Endothelial cell of umbilical vein (primary cell): Measurements from ENCODE around the gene AMDHD2. TPM values are rescaled to one million over a fixed set of nuclear protein-coding genes. Genes with fewer than 3 reads are reported as not detected.

Source experiments
- BruUV-seq: library from RNA; stranded (reverse); fragments of 400-500 nt; replicated peaks from 2 replicates; lab custom pipeline; 2021; lab: Mats Ljungman, UMichigan
- CTCF ChIA-PET: fragments of 300-600, 350-600 bp; sonication (Branson Sonifier 250); formaldehyde crosslinking; loops from one replicate; lab custom pipeline; 2021; ENCODE audit warnings: antibody characterized with exemption, inconsistent platforms; lab: Charles Lee
- POLR2A ChIA-PET: fragments of 300-600, 350-600 bp; sonication (Branson Sonifier 250); formaldehyde crosslinking; loops from one replicate; lab custom pipeline; 2021; ENCODE audit warnings: antibody characterized with exemption, inconsistent platforms; lab: Charles Lee
- DNase-seq: peaks from one replicate; pipeline ENCODE4 v3.0.0-alpha.2; 2011; ENCODE audit warnings: low read depth, low spot score
- FAIRE-seq: peaks from 2 replicates; lab custom pipeline; 2011; peaks lifted over from hg19 to GRCh38; lab: Jason Lieb, UNC
- H2AFZ ChIP-seq: 2 replicates; pipeline ENCODE4 v1.6.0; 2012; ENCODE audit warnings: low read depth, low read length, control low read depth, inconsistent platforms
- H3K27ac ChIP-seq: 2 replicates; pipeline ENCODE4 v1.5.1; 2011; ENCODE audit warnings: low read depth, mild to moderate bottlenecking, control low read depth, low read length, moderate library complexity; ENCODE audit not compliant: insufficient read depth
- H3K27me3 ChIP-seq, 2 experiments: 2 replicates each; pipeline versions ENCODE4 v1.6.0 to v1.6.1; 2011; ENCODE audit warnings: low read length in 2 of 2, mixed read lengths in 1 of 2; ENCODE audit not compliant: control insufficient read depth in 2 of 2, insufficient read depth in 2 of 2
- H3K36me3 ChIP-seq, 2 experiments: 2 replicates in 1 of 2; 3 replicates in 1 of 2; pipeline ENCODE4 v1.5.1; 2011; ENCODE audit warnings: low read length in 2 of 2, mild to moderate bottlenecking in 1 of 2, moderate library complexity in 1 of 2; ENCODE audit not compliant: control insufficient read depth in 2 of 2, insufficient read depth in 2 of 2; ENCODE audit errors: extremely low read depth in 1 of 2
- H3K4me1 ChIP-seq: 3 replicates; pipeline ENCODE4 v1.5.1; 2011; ENCODE audit warnings: mild to moderate bottlenecking, low read length; ENCODE audit not compliant: control insufficient read depth, insufficient read depth; ENCODE audit errors: extremely low read depth
- H3K4me2 ChIP-seq: 2 replicates; pipeline ENCODE4 v1.6.1; 2011; ENCODE audit warnings: low read length, control low read depth, mixed read lengths; ENCODE audit not compliant: insufficient read depth
- H3K4me3 ChIP-seq, 3 experiments: fragments of 200-600 bp in 1 of 3; sonication (generic), shearing (Covaris generic) in 1 of 3; replicated peaks in 1 of 3; 2 replicates each; pipeline ENCODE4 v1.5.1; 2011 to 2016; ENCODE audit warnings: control low read depth in 3 of 3, low read length in 3 of 3, mild to moderate bottlenecking in 2 of 3, inconsistent platforms in 1 of 3, low read depth in 1 of 3, moderate library complexity in 1 of 3; ENCODE audit not compliant: insufficient read depth in 1 of 3
- H3K79me2 ChIP-seq: 2 replicates; pipeline ENCODE4 v1.6.0; 2012; ENCODE audit warnings: low read length, inconsistent platforms; ENCODE audit not compliant: control insufficient read depth, insufficient read depth
- H3K9ac ChIP-seq: replicated peaks from 2 replicates; pipeline ENCODE3; 2011; ENCODE audit warnings: low read length, control low read depth; ENCODE audit not compliant: insufficient read depth; ENCODE audit errors: extremely low read depth
- H3K9me1 ChIP-seq: replicated peaks from 3 replicates; pipeline ENCODE4 v1.6.0; 2011; ENCODE audit warnings: mild to moderate bottlenecking, low read length; ENCODE audit not compliant: control insufficient read depth, insufficient read depth; ENCODE audit errors: extremely low read depth
- H3K9me3 ChIP-seq: replicated peaks from 2 replicates; pipeline ENCODE4 v1.5.1; 2012; ENCODE audit warnings: low read length, inconsistent platforms; ENCODE audit not compliant: control insufficient read depth, insufficient read depth
- H4K20me1 ChIP-seq: replicated peaks from 2 replicates; pipeline ENCODE3; 2011; ENCODE audit warnings: mild to moderate bottlenecking, low read length; ENCODE audit not compliant: control insufficient read depth, insufficient read depth; ENCODE audit errors: extremely low read depth
- EZH2 ChIP-seq: IDR thresholded peaks from 2 replicates; pipeline ENCODE4 v1.6.1; 2012; ENCODE audit warnings: borderline replicate concordance, low read depth, mild to moderate bottlenecking, moderate library complexity, low read length, inconsistent platforms; ENCODE audit not compliant: severe bottlenecking
- FOS ChIP-seq: IDR thresholded peaks from 2 replicates; pipeline ENCODE4 v1.6.1; 2011; ENCODE audit warnings: mild to moderate bottlenecking, low read length, moderate library complexity, borderline replicate concordance; ENCODE audit not compliant: insufficient read depth
- GATA2 ChIP-seq: IDR thresholded peaks from 2 replicates; pipeline ENCODE4 v1.7.0; 2011; ENCODE audit warnings: low read depth, mild to moderate bottlenecking, moderate library complexity, mixed read lengths, low read length; ENCODE audit not compliant: insufficient read length, insufficient read depth
- JUN ChIP-seq: IDR thresholded peaks from 2 replicates; pipeline ENCODE4 v1.6.1; 2011; ENCODE audit warnings: borderline replicate concordance, low read depth; ENCODE audit not compliant: insufficient read length, insufficient read depth
- MAX ChIP-seq: IDR thresholded peaks from 2 replicates; pipeline ENCODE4 v1.6.1; 2011; ENCODE audit not compliant: insufficient read depth, insufficient read length
- MYC ChIP-seq: IDR thresholded peaks from one replicate; pipeline ENCODE4 v1.6.1; 2011; ENCODE audit warnings: mild to moderate bottlenecking, low read depth, low read length
- POLR2A ChIP-seq: IDR thresholded peaks from 2 replicates; pipeline ENCODE4 v1.6.1; 2012; ENCODE audit warnings: low read depth, mild to moderate bottlenecking, control low read depth, low read length
- POLR2AphosphoS5 ChIP-seq: IDR thresholded peaks from 2 replicates; pipeline ENCODE4 v1.6.1; 2012; ENCODE audit warnings: low read depth, mild to moderate bottlenecking, control low read depth, low read length, moderate library complexity; ENCODE audit not compliant: insufficient read depth
- dilution Hi-C: fragments of 300-500 bp; cut with MboI; formaldehyde crosslinking; loops from one replicate; pipeline ENCODE4 v1.15.0; 2019; ENCODE audit warnings: low sequenced_read_pairs; ENCODE audit not compliant: extremely low pct_ligation_motif_present
- intact Hi-C: fragments of 100-400 bp; cut with micrococcal nuclease; formaldehyde crosslinking; loops from one replicate; pipeline ENCODE4 v1.10.0; 2022
- polyA plus RNA-seq, 4 experiments: library from polyadenylated mRNA; depleted of rRNA in 3 of 4; stranded (reverse) in 3 of 4; unstranded in 1 of 4; fragments of >200 nt; gene quantifications; 2 replicates each; pipeline versions ENCODE4 v1.2.1 to v1.2.3, GENCODE V29; 2011 to 2012; ENCODE audit warnings: missing spikeins in 1 of 4
- total RNA-seq: library from RNA; stranded (reverse); gene quantifications from 2 replicates; pipeline ENCODE4 v1.2.3, GENCODE V29; 2021
- TF ChIP-seq, protein P1 (sequence below), 2 donors: IDR thresholded peaks; 1 replicate in 1 of 2; 2 replicates in 1 of 2; pipeline ENCODE4 v1.5.1; 2011; ENCODE audit warnings: low read length in 2 of 2, mild to moderate bottlenecking in 2 of 2, moderate library complexity in 2 of 2, control low read depth in 1 of 2, inconsistent platforms in 1 of 2, low read depth in 1 of 2; ENCODE audit not compliant: insufficient read depth in 1 of 2; ENCODE audit errors: extremely low read depth in 1 of 2

Gene AMDHD2
- total and polyA plus RNA-seq, 2 donors (not counting 3 experiments of a cell fraction or from before 2014, with no cell fraction given): 39.4 to 59.5 TPM

DNA sequence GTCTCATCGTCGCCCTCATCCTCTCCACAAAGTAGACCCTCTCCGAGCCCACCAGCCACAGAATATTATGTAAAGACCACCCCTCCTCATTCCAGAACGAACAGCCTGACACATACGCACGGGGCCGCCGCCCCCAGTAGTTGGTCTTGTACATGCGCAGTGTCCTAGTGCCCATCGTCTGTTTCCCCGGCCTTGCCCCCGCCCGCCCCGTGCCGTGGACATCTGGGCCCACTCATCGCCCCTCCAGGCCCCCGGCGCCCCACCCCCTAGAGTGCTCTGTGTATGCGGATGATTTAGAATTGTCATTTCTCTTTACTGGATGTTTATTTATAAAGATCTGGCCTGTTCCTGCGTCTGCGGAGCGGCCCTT lies 475 bp upstream of the AMDHD2 start:
- Histone ChIP-seq H3K9me1 (no peaks in the 10 kb centered on the region), H4K20me1 (peaks cover 2% of the 10 kb centered on the region), H3K36me3 (peaks cover 7 to 13% of the 10 kb centered on the region in 2 experiments), H3K27me3 (no peaks in the 10 kb centered on the region), H3K9me3 (no peaks in the 10 kb centered on the region), H3K4me2 (no peak overlapping the region), H3K27ac (peak overlapping the region; percentile 38), H3K4me1 (peaks cover 34% of the 10 kb centered on the region), H3K79me2 (peaks cover 57% of the 10 kb centered on the region), H3K4me3 (no peak overlapping the region), H2AFZ (no peak overlapping the region), H3K9ac (peak overlapping the region; percentile 30)
- POLR2A ChIA-PET: interaction anchor here (0.6 to 1.4 kb wide), 5 partner anchors 9 to 364 kb away, joined by 3 to 6 read pairs (median 5); partner anchors contain the start of genes CCNF, CEMP1 and TRAF7
- TF ChIP-seq POLR2A (no peak), POLR2AphosphoS5 (no peak), MAX (no peak), FOS (no peak), GATA2 (no peak), EZH2 (no peak), MYC (no peak), JUN (no peak)
- TF ChIP-seq, protein P1, sequence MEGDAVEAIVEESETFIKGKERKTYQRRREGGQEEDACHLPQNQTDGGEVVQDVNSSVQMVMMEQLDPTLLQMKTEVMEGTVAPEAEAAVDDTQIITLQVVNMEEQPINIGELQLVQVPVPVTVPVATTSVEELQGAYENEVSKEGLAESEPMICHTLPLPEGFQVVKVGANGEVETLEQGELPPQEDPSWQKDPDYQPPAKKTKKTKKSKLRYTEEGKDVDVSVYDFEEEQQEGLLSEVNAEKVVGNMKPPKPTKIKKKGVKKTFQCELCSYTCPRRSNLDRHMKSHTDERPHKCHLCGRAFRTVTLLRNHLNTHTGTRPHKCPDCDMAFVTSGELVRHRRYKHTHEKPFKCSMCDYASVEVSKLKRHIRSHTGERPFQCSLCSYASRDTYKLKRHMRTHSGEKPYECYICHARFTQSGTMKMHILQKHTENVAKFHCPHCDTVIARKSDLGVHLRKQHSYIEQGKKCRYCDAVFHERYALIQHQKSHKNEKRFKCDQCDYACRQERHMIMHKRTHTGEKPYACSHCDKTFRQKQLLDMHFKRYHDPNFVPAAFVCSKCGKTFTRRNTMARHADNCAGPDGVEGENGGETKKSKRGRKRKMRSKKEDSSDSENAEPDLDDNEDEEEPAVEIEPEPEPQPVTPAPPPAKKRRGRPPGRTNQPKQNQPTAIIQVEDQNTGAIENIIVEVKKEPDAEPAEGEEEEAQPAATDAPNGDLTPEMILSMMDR (IDR thresholded peaks at IDR 0.05; ENCODE audit: extremely low read depth in 1 of 2, insufficient read depth in 1 of 2, low read depth in 1 of 2, low read length in 2 of 2): no peak
- intact Hi-C loops (no loop called here), dilution Hi-C loops (no loop called here)
- DNase-seq (no peak), FAIRE-seq (no peak)
- CTCF ChIA-PET: interaction anchor here (0.7 kb wide), 1 partner anchor 12 kb away, joined by 3 read pairs; the partner anchor contains the start of gene CEMP1
- BruUV-seq: no TSS peak
